OCI-LY1 (cell line): ENCODE measurements around the gene ALDH1L1.
"Not testable (repeated sequence)": the region's sequence is repeated elsewhere in the genome, so short reads cannot be mapped to it uniquely, and the experiment has no call there.

ENCODE experiments used
- H2AFZ ChIP-seq: fragments of 200-600 bp; sonication (generic), shearing (Covaris generic); 2 replicates; pipeline ENCODE4 v1.6.0; 2014; ENCODE audit warnings: antibody characterized with exemption, mild to moderate bottlenecking, low read length
- H3F3A ChIP-seq: fragments of 200-600 bp; sonication (generic), shearing (Covaris generic); 2 replicates; pipeline ENCODE4 v1.6.0; 2014; ENCODE audit warnings: mild to moderate bottlenecking, antibody characterized with exemption, low read length, moderate library complexity; ENCODE audit not compliant: insufficient read depth
- H3K27ac ChIP-seq: fragments of 200-600 bp; sonication (generic); 2 replicates; pipeline ENCODE4 v1.5.1; 2014; ENCODE audit warnings: low read length, mixed run types, mild to moderate bottlenecking, low read depth; ENCODE audit not compliant: poor library complexity, severe bottlenecking
- H3K27me3 ChIP-seq: fragments of 200-600 bp; sonication (generic); 2 replicates; pipeline ENCODE4 v1.6.0; 2014; ENCODE audit warnings: antibody characterized with exemption, mild to moderate bottlenecking, low read length, moderate library complexity; ENCODE audit not compliant: insufficient read depth
- H3K36me3 ChIP-seq: fragments of 200-600 bp; sonication (generic); 2 replicates; pipeline ENCODE4 v1.6.1; 2014; ENCODE audit warnings: mild to moderate bottlenecking, antibody characterized with exemption, low read length, moderate library complexity, mixed read lengths; ENCODE audit not compliant: insufficient read depth
- H3K4me1 ChIP-seq: fragments of 200-600 bp; sonication (generic); 2 replicates; pipeline ENCODE4 v1.5.1; 2014; ENCODE audit warnings: mild to moderate bottlenecking, low read length, moderate library complexity; ENCODE audit not compliant: insufficient read depth, severe bottlenecking
- H3K4me2 ChIP-seq: fragments of 200-600 bp; sonication (generic), shearing (Covaris generic); 2 replicates; pipeline ENCODE4 v1.6.1; 2014; ENCODE audit warnings: low read length
- H3K4me3 ChIP-seq: fragments of 200-600 bp; sonication (generic); 2 replicates; pipeline ENCODE4 v1.5.1; 2014; ENCODE audit warnings: low read length, low read depth, mild to moderate bottlenecking, mixed read lengths; ENCODE audit not compliant: poor library complexity, severe bottlenecking
- H3K79me2 ChIP-seq: fragments of 200-600 bp; shearing (Covaris generic); 2 replicates; pipeline ENCODE4 v1.6.1; 2016; ENCODE audit warnings: mixed run types, low read length, mixed read lengths; ENCODE audit not compliant: insufficient read depth
- H3K9ac ChIP-seq: fragments of 200-600 bp; sonication (generic), shearing (Covaris generic); 2 replicates; pipeline ENCODE4 v1.6.1; 2014; ENCODE audit warnings: mild to moderate bottlenecking, low read length, mixed read lengths
- H3K9me2 ChIP-seq: fragments of 200-600 bp; sonication (generic), shearing (Covaris generic); 2 replicates; pipeline ENCODE4 v1.6.1; 2014; ENCODE audit warnings: low read depth, mild to moderate bottlenecking, low read length, mixed read lengths
- H3K9me3 ChIP-seq: fragments of 200-600 bp; shearing (Covaris generic); 2 replicates; pipeline ENCODE4 v1.6.1; 2014; ENCODE audit warnings: low read length, mixed read lengths
- H4K20me1 ChIP-seq: fragments of 200-600 bp; sonication (generic), shearing (Covaris generic); 2 replicates; pipeline ENCODE4 v1.6.0; 2016; ENCODE audit warnings: mild to moderate bottlenecking, low read length; ENCODE audit not compliant: insufficient read depth
- EZH2 ChIP-seq: fragments of 200-600 bp; sonication (generic), shearing (Covaris generic); IDR thresholded peaks from 2 replicates; pipeline ENCODE4 v1.8.0; 2017; ENCODE audit warnings: borderline replicate concordance, mixed run types, mild to moderate bottlenecking, antibody characterized with exemption, low read length, moderate library complexity, mixed read lengths
- TF ChIP-seq, protein P1 (sequence below): fragments of 200-600 bp; sonication (generic), shearing (Covaris generic); IDR thresholded peaks from 2 replicates; pipeline ENCODE4 v1.5.1; 2017; ENCODE audit warnings: mild to moderate bottlenecking, antibody characterized with exemption, low read length, moderate library complexity, mixed read lengths

Gene ALDH1L1

DNA sequence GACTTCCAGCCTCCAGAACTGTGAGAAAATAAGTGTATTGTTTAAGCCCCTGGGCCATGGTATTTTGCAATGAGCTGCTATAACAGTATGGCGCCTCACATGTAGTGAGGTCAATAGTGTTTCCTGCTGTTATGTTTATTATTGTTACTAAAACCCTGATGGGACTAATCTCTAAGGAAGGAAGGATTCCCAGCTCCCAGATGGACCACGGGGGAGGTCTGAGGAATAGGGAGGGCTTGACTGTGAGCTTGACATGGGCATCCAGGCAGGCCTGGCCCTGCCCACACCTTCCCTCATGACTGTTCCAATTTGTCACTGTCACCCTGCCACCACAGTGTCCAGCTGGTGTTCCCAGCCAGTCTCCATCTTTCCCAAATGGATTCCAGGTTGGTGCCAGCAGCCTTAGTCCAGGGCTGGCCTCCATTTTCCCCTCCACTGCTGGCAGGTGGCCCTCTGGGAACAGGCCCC lies 82.0 kb downstream of the ALDH1L1 start:
- Histone ChIP-seq H3F3A (no peaks in the 10 kb centered on the region), H3K36me3 (no peaks in the 10 kb centered on the region), H2AFZ (no peak overlapping the region), H3K9me2 (no peaks in the 10 kb centered on the region), H3K27ac (no peak overlapping the region), H3K9ac (no peak overlapping the region), H3K27me3 (no peaks in the 10 kb centered on the region; the same call in 1 of the 2 replicates), H3K4me3 (no peak overlapping the region), H3K4me1 (no peaks in the 10 kb centered on the region), H3K9me3 (no peaks in the 10 kb centered on the region), H3K79me2 (no peaks in the 10 kb centered on the region), H3K4me2 (no peak overlapping the region), H4K20me1 (no peaks in the 10 kb centered on the region)
- TF ChIP-seq, protein P1, sequence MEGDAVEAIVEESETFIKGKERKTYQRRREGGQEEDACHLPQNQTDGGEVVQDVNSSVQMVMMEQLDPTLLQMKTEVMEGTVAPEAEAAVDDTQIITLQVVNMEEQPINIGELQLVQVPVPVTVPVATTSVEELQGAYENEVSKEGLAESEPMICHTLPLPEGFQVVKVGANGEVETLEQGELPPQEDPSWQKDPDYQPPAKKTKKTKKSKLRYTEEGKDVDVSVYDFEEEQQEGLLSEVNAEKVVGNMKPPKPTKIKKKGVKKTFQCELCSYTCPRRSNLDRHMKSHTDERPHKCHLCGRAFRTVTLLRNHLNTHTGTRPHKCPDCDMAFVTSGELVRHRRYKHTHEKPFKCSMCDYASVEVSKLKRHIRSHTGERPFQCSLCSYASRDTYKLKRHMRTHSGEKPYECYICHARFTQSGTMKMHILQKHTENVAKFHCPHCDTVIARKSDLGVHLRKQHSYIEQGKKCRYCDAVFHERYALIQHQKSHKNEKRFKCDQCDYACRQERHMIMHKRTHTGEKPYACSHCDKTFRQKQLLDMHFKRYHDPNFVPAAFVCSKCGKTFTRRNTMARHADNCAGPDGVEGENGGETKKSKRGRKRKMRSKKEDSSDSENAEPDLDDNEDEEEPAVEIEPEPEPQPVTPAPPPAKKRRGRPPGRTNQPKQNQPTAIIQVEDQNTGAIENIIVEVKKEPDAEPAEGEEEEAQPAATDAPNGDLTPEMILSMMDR, result no peak
- TF ChIP-seq EZH2, result no peak

DNA sequence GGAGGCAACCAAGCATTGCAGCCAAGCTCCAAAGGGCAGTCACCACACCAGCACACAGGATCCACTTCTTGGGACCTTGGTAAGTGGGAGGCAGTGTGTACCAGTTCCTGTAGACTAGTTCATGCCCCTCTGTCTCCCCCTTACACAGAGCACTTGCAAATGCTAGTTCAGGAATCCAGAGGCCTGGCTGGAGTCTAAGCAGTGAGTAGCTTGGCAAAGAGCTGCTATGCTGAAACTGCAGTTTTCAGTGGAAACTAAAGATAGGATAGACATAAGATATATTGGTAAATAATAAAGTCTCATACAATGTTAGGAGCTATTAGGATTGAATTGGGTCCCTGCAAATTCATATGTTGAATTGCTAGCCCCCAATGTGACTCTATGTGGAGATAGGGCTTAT lies 82.6 kb downstream of the ALDH1L1 start:
- Histone ChIP-seq H3K9me2 (no peaks in the 10 kb centered on the region), H3K4me3 (no peak overlapping the region), H3K9me3 (no peaks in the 10 kb centered on the region), H3K4me2 (no peak overlapping the region), H3K27me3 (no peaks in the 10 kb centered on the region; the same call in 1 of the 2 replicates), H3K4me1 (no peaks in the 10 kb centered on the region), H3K36me3 (no peaks in the 10 kb centered on the region), H2AFZ (no peak overlapping the region), H4K20me1 (no peaks in the 10 kb centered on the region), H3F3A (no peaks in the 10 kb centered on the region), H3K79me2 (no peaks in the 10 kb centered on the region), H3K27ac (no peak overlapping the region), H3K9ac (no peak overlapping the region)
- TF ChIP-seq, protein P1, result no peak
- TF ChIP-seq EZH2, result no peak

DNA sequence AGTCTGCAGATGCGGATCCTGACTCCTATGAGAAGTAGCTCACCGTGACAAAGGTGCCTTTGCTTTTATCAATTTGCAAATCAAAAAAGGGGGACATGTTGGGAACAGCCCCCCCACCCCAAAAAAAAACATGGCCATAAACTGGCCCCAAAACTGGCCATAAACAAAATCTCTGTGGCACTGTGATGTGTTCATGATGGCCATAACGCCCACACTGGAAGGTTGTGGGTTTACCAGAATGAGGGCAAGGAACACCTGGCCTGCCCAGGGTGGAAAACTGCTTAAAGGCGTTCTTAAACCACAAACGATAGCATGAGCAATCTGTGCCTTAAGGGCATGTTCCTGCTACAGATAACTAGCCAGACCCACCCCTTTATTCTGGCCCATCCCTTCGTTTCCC lies 84.1 kb downstream of the ALDH1L1 start:
- not testable (repeated sequence) for H3K27me3 ChIP-seq, H3K4me3 ChIP-seq, H2AFZ ChIP-seq, H4K20me1 ChIP-seq, H3K9ac ChIP-seq, H3K79me2 ChIP-seq, H3K4me1 ChIP-seq, H3F3A ChIP-seq, H3K27ac ChIP-seq, H3K9me3 ChIP-seq, H3K4me2 ChIP-seq, H3K9me2 ChIP-seq, H3K36me3 ChIP-seq

- H3K9me3 ChIP-seq, H3K4me2 ChIP-seq, H3F3A ChIP-seq: not testable (repeated sequence)
Measured at GRCh38 chr3:126092128-126092527, 88.3 kb downstream of the ALDH1L1 start.

More at GRCh38 chr3:126092128-126092527, 88.3 kb downstream of the ALDH1L1 start:
- H3K4me3 ChIP-seq, H3K36me3 ChIP-seq, H3K4me1 ChIP-seq, H2AFZ ChIP-seq, H4K20me1 ChIP-seq, H3K27ac ChIP-seq, H3K9ac ChIP-seq, H3K27me3 ChIP-seq, H3K9me2 ChIP-seq, H3K79me2 ChIP-seq: not testable (repeated sequence)
